ENCODE results near the gene SLC5A6. TPM values are rescaled to one million over a fixed set of nuclear protein-coding genes. Genes with fewer than 3 reads are reported as not detected.

Gene SLC5A6
- total RNA-seq, 4 donors from 2014 or later: 17.2 to 97.8 (median 39.4) TPM

GRCh38 chr2:27236136-27236535 is 24.1 kb upstream of the SLC5A6 start:
- TF ChIP-seq CTCF (IDR thresholded peaks at IDR 0.05; ENCODE audit: low read depth): no peak

GRCh38 chr2:27233341-27233740 is 21.3 kb upstream of the SLC5A6 start:
- TF ChIP-seq CTCF (IDR thresholded peaks at IDR 0.05; ENCODE audit: low read depth): no peak

- TF ChIP-seq CTCF (IDR thresholded peaks at IDR 0.05; ENCODE audit: low read depth): no peak
Observed at GRCh38 chr2:27231921-27232320, 19.9 kb upstream of the SLC5A6 start.

GRCh38 chr2:27227501-27227900 is 15.4 kb upstream of the SLC5A6 start:
- TF ChIP-seq CTCF (IDR thresholded peaks at IDR 0.05; ENCODE audit: low read depth): no peak

GRCh38 chr2:27225526-27225925 is 13.5 kb upstream of the SLC5A6 start:
- TF ChIP-seq CTCF (IDR thresholded peaks at IDR 0.05; ENCODE audit: low read depth): no peak

GRCh38 chr2:27223416-27223815 is 11.3 kb upstream of the SLC5A6 start:
- TF ChIP-seq CTCF (IDR thresholded peaks at IDR 0.05; ENCODE audit: low read depth): no peak

GRCh38 chr2:27222407-27222806 is 10.3 kb upstream of the SLC5A6 start:
- no peak for TF ChIP-seq CTCF (IDR thresholded peaks at IDR 0.05; ENCODE audit: low read depth)

All from subcutaneous adipose tissue (tissue), 4 donors.